GM12878 (cell line): ENCODE results near the gene RALGAPA2. TPM values are rescaled to one million over a fixed set of nuclear protein-coding genes. Genes with fewer than 3 reads are reported as not detected.

Experiments used
- ATAC-seq: fragments of 200-7000 bp; cut with Tn5 transposase; 3 replicates; pipeline ENCODE4 v1.9.1; 2020; ENCODE audit warnings: mild to moderate bottlenecking, moderate library complexity
- BruUV-seq: library from RNA; stranded (reverse); fragments of 400-500 nt; replicated peaks from 2 replicates; lab custom pipeline; 2021; lab: Mats Ljungman, UMichigan
- CTCF ChIA-PET: fragments of 300-600 bp; sonication (Branson Sonifier 250); formaldehyde crosslinking; extraction: SDS; loops from one replicate; lab custom pipeline; 2021; ENCODE audit warnings: inconsistent platforms; lab: Yijun Ruan, JAX
- POLR2A ChIA-PET: fragments of 350-600 bp; formaldehyde crosslinking; extraction: SDS; loops from one replicate; lab custom pipeline; 2021; ENCODE audit warnings: inconsistent platforms; lab: Charles Lee
- RAD21 ChIA-PET: fragments of 300-600 bp; sonication (Branson Sonifier 250); formaldehyde crosslinking; loops from one replicate; lab custom pipeline; 2023; ENCODE audit warnings: antibody characterized with exemption; ENCODE audit not compliant: unreplicated experiment; lab: Charles Lee
- SMC1A ChIA-PET: fragments of 300-600 bp; sonication (Branson Sonifier 250); formaldehyde crosslinking; loops from one replicate; lab custom pipeline; 2023; ENCODE audit not compliant: unreplicated experiment, uncharacterized antibody; lab: Charles Lee
- DNase-seq: peaks from one replicate; pipeline ENCODE4 v3.0.0-alpha.2; 2011; ENCODE audit warnings: low read depth, low spot score
- FAIRE-seq: peaks from 3 replicates; lab custom pipeline; 2011; peaks lifted over from hg19 to GRCh38; lab: Jason Lieb, UNC
- H2AFZ ChIP-seq: 2 replicates; pipeline ENCODE4 v1.6.0; 2011; ENCODE audit warnings: low read depth, low read length, control low read depth; ENCODE audit not compliant: control insufficient read depth
- H3K27ac ChIP-seq: 2 replicates; pipeline ENCODE4 v1.5.1; 2011; ENCODE audit warnings: control low read depth; ENCODE audit not compliant: control insufficient read depth, insufficient read depth
- H3K27me3 ChIP-seq, 2 experiments: replicated peaks in 1 of 2; 2 replicates each; pipeline versions ENCODE4 v1.6.0 to v1.6.1; 2011; ENCODE audit warnings: low read length in 1 of 2; ENCODE audit not compliant: control insufficient read depth in 2 of 2, insufficient read depth in 2 of 2
- H3K36me3 ChIP-seq, 2 experiments: 2 replicates each; pipeline ENCODE4 v1.5.1; 2011; ENCODE audit warnings: low read length in 1 of 2; ENCODE audit not compliant: control insufficient read depth in 2 of 2, insufficient read depth in 2 of 2
- H3K4me1 ChIP-seq: 2 replicates; pipeline ENCODE4 v1.6.1; 2011; ENCODE audit warnings: mild to moderate bottlenecking, low read length, moderate library complexity, mixed read lengths; ENCODE audit not compliant: control insufficient read depth, insufficient read depth
- H3K4me2 ChIP-seq: 2 replicates; pipeline ENCODE4 v1.6.0; 2011; ENCODE audit warnings: control low read depth; ENCODE audit not compliant: control insufficient read depth, insufficient read depth
- H3K4me3 ChIP-seq: fragments of 200-600 bp; sonication (generic); 2 replicates; pipeline ENCODE4 v1.5.1; 2016
- H3K79me2 ChIP-seq: 2 replicates; pipeline ENCODE4 v1.6.0; 2011; ENCODE audit warnings: low read length; ENCODE audit not compliant: control insufficient read depth, insufficient read depth
- H3K9ac ChIP-seq: 2 replicates; pipeline ENCODE4 v1.8.0; 2011; ENCODE audit warnings: low read length, control low read depth, mixed read lengths; ENCODE audit not compliant: control insufficient read depth, insufficient read depth
- H3K9me3 ChIP-seq: replicated peaks from 3 replicates; pipeline ENCODE4 v1.5.1; 2011; ENCODE audit warnings: mild to moderate bottlenecking, low read length; ENCODE audit not compliant: control insufficient read depth, insufficient read depth
- H4K20me1 ChIP-seq: 2 replicates; pipeline ENCODE4 v1.6.0; 2011; ENCODE audit not compliant: control insufficient read depth, insufficient read depth
- BCL11A ChIP-seq: IDR thresholded peaks from 2 replicates; pipeline ENCODE4 v1.6.1; 2011; ENCODE audit warnings: low read depth, low read length
- ESRRA ChIP-seq: IDR thresholded peaks from 2 replicates; pipeline ENCODE4 v1.6.1; 2012; ENCODE audit warnings: mild to moderate bottlenecking, low read length, improper control_type of control experiment
- KDM1A ChIP-seq: fragments of 200-600 bp; sonication (generic); IDR thresholded peaks from 2 replicates; pipeline ENCODE4 v1.6.1; 2016; ENCODE audit warnings: borderline replicate concordance
- NR2F1 ChIP-seq: fragments of 450-650 bp; conservative IDR thresholded peaks from 2 replicates; pipeline ENCODE4 v1.6.1; 2017; ENCODE audit warnings: mild to moderate bottlenecking
- POLR2A ChIP-seq: IDR thresholded peaks from 2 replicates; pipeline ENCODE4 v1.6.1; 2011; ENCODE audit warnings: low read depth, mild to moderate bottlenecking, low read length
- RAD51 ChIP-seq: fragments of 450-650 bp; IDR thresholded peaks from 2 replicates; pipeline ENCODE4 v1.6.1; 2016; ENCODE audit warnings: moderate library complexity, mild to moderate bottlenecking, inconsistent platforms
- RCOR1 ChIP-seq: conservative IDR thresholded peaks from 2 replicates; pipeline ENCODE4 v1.6.1; 2012; ENCODE audit warnings: low read depth, low read length, improper control_type of control experiment
- SREBF2 ChIP-seq: IDR thresholded peaks from 2 replicates; pipeline ENCODE4 v1.6.1; 2012; ENCODE audit warnings: mild to moderate bottlenecking, low read length
- STAT3 ChIP-seq: IDR thresholded peaks from 2 replicates; pipeline ENCODE4 v1.6.1; 2011; ENCODE audit warnings: low read depth, low read length, improper control_type of control experiment
- TCF12 ChIP-seq: IDR thresholded peaks from 2 replicates; pipeline ENCODE4 v1.6.1; 2011; ENCODE audit warnings: low read depth, mild to moderate bottlenecking, low read length
- ZNF217 ChIP-seq: fragments of 450-650 bp; IDR thresholded peaks from 2 replicates; pipeline ENCODE4 v1.6.1; 2017; ENCODE audit warnings: antibody characterized with exemption, mild to moderate bottlenecking
- WGBS: methylation state at CpG from one replicate; pipeline ENCODE4 v1.1.6; 2016; ENCODE audit warnings: low lambda C conversion rate; ENCODE audit not compliant: insufficient replicate concordance, insufficient coverage; ENCODE audit errors: missing lambda C conversion rate; 5-methylcytosine and 5-hydroxymethylcytosine counted together
- in situ Hi-C: fragments of 300-500 bp; cut with MboI; formaldehyde crosslinking; loops from 9 replicates; pipeline ENCODE4 v1.14.3; 2018; ENCODE audit warnings: mixed read lengths
- intact Hi-C: fragments of 100-400 bp; cut with micrococcal nuclease; formaldehyde crosslinking; loops from one replicate; pipeline ENCODE4 v1.14.2; 2022; ENCODE audit not compliant: unreplicated experiment
- polyA plus RNA-seq, 11 experiments: library from polyadenylated mRNA; depleted of rRNA in 4 of 11; unstranded in 6 of 11; stranded (reverse) in 5 of 11; fragments of >200 nt; fragmentation: Nextera tagmentation in 4 of 11; fragmentation: Illumina TruSeq in 1 of 11; extraction: Ambion mirVana in 4 of 11; extraction: Trizol in 1 of 11; gene quantifications; 1 replicate in 1 of 11; 2 replicates in 10 of 11; pipeline versions ENCODE4 v1.2.1 to v1.2.3, GENCODE V29; 2011 to 2016; ENCODE audit warnings: inconsistent platforms in 2 of 11, missing spikeins in 2 of 11, low read depth in 1 of 11
- total RNA-seq, 4 experiments: library from RNA; depleted of rRNA in 3 of 4; stranded (reverse); fragments of >200 nt in 3 of 4; fragmentation: Illumina TruSeq in 1 of 4; extraction: Trizol in 1 of 4; gene quantifications; 2 replicates each; pipeline versions ENCODE4 v1.2.1 to v1.2.3, GENCODE V29; 2013 to 2021
- TF ChIP-seq, protein P1 (sequence below): fragments of 450-650 bp; formaldehyde crosslinking; IDR thresholded peaks from 2 replicates; pipeline ENCODE4 v1.5.0; 2022; ENCODE audit warnings: mild to moderate bottlenecking, missing genetic modification characterization
- TF ChIP-seq, protein P2 (sequence below): fragments of 450-650 bp; IDR thresholded peaks from 2 replicates; pipeline ENCODE4 v1.6.1; 2017; ENCODE audit warnings: mild to moderate bottlenecking
- TF ChIP-seq, protein P3 (sequence below): fragments of 450-650 bp; IDR thresholded peaks from 2 replicates; pipeline ENCODE4 v1.6.1; 2018; ENCODE audit warnings: mild to moderate bottlenecking, low read depth, moderate library complexity; ENCODE audit not compliant: partially characterized antibody

The RALGAPA2 gene
- total and polyA plus RNA-seq, 10 of the 15 experiments (the other 5 are each of a cell fraction or from before 2014, with no cell fraction given), result 2.9 to 29.4 (median 19.6) TPM

DNA sequence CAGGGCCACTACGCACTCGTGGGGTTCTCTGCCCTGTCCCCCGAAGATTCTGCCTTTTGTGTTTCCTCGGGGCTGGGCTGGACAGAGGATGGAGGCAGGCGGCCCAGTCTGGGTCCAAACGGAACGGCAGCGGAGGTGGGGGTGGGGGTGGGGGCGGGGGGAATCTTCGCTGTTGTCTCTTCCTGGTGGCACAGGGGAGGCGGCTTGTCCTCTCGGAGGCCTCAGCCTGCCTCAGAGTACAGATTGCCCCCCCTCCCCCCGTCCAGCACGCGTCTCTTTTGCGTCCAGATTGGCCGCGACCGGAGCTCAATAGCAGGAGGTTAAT, 345.9 kb downstream of the RALGAPA2 start (continued):
- TF ChIP-seq STAT3 (no peak), KDM1A (no peak), SREBF2 (no peak), NR2F1 (no peak), POLR2A (no peak)
- TF ChIP-seq, protein P1, sequence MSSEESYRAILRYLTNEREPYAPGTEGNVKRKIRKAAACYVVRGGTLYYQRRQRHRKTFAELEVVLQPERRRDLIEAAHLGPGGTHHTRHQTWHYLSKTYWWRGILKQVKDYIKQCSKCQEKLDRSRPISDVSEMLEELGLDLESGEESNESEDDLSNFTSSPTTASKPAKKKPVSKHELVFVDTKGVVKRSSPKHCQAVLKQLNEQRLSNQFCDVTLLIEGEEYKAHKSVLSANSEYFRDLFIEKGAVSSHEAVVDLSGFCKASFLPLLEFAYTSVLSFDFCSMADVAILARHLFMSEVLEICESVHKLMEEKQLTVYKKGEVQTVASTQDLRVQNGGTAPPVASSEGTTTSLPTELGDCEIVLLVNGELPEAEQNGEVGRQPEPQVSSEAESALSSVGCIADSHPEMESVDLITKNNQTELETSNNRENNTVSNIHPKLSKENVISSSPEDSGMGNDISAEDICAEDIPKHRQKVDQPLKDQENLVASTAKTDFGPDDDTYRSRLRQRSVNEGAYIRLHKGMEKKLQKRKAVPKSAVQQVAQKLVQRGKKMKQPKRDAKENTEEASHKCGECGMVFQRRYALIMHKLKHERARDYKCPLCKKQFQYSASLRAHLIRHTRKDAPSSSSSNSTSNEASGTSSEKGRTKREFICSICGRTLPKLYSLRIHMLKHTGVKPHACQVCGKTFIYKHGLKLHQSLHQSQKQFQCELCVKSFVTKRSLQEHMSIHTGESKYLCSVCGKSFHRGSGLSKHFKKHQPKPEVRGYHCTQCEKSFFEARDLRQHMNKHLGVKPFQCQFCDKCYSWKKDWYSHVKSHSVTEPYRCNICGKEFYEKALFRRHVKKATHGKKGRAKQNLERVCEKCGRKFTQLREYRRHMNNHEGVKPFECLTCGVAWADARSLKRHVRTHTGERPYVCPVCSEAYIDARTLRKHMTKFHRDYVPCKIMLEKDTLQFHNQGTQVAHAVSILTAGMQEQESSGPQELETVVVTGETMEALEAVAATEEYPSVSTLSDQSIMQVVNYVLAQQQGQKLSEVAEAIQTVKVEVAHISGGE (CRISPR knock-in tag), result no peak

DNA sequence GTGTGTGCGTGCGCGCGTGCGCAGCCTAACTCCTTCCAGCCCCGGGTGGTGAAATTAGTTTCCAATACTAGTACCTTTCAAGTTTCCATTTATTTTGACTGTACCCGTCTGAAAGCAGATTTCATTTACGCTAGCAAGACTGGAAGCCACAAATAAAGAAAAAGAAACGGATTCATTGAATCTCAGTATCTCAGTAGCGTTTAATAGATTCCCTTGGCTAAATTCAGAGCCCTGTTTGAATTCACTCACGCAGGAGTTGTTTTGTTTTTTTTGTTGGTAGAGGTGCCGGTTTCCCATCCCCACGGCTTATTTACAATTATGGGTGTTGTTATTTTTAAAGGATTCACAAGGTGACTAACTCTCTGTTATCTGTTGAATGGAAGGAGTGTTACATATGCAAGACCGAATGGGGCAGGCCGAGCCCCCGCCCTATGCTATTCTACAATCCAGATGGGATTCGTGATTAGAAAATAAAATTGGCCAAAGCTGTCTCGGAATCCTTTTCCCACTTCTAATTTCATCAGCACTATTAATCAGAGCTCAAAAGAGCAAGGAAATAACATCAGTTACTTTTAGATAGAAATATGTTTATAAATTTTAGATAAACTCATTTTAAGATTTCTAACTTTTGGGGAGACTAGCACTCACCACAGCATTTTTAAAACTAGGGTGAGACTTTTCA, 346.8 kb downstream of the RALGAPA2 start:
- SMC1A ChIA-PET, result no interaction called here
- CTCF ChIA-PET, result no interaction called here
- peaks cover 24 to 44% of the 10 kb centered on the region in 2 experiments for H3K27me3 ChIP-seq
- TF ChIP-seq BCL11A (no peak), STAT3 (no peak), ESRRA (no peak), TCF12 (no peak), RAD51 (no peak), RCOR1 (no peak), ZNF217 (no peak)
- TF ChIP-seq, protein P2, sequence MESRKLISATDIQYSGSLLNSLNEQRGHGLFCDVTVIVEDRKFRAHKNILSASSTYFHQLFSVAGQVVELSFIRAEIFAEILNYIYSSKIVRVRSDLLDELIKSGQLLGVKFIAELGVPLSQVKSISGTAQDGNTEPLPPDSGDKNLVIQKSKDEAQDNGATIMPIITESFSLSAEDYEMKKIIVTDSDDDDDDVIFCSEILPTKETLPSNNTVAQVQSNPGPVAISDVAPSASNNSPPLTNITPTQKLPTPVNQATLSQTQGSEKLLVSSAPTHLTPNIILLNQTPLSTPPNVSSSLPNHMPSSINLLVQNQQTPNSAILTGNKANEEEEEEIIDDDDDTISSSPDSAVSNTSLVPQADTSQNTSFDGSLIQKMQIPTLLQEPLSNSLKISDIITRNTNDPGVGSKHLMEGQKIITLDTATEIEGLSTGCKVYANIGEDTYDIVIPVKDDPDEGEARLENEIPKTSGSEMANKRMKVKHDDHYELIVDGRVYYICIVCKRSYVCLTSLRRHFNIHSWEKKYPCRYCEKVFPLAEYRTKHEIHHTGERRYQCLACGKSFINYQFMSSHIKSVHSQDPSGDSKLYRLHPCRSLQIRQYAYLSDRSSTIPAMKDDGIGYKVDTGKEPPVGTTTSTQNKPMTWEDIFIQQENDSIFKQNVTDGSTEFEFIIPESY, result no peak
- TF ChIP-seq, protein P3, sequence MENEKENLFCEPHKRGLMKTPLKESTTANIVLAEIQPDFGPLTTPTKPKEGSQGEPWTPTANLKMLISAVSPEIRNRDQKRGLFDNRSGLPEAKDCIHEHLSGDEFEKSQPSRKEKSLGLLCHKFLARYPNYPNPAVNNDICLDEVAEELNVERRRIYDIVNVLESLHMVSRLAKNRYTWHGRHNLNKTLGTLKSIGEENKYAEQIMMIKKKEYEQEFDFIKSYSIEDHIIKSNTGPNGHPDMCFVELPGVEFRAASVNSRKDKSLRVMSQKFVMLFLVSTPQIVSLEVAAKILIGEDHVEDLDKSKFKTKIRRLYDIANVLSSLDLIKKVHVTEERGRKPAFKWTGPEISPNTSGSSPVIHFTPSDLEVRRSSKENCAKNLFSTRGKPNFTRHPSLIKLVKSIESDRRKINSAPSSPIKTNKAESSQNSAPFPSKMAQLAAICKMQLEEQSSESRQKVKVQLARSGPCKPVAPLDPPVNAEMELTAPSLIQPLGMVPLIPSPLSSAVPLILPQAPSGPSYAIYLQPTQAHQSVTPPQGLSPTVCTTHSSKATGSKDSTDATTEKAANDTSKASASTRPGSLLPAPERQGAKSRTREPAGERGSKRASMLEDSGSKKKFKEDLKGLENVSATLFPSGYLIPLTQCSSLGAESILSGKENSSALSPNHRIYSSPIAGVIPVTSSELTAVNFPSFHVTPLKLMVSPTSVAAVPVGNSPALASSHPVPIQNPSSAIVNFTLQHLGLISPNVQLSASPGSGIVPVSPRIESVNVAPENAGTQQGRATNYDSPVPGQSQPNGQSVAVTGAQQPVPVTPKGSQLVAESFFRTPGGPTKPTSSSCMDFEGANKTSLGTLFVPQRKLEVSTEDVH, result no peak

More for the DNA sequence above, 346.8 kb downstream of the RALGAPA2 start:
- ChIA-PET POLR2A (no interaction called here), RAD21 (no interaction called here)
- Histone ChIP-seq H2AFZ (no peak overlapping the region), H3K36me3 (no peaks in the 10 kb centered on the region), H3K79me2 (no peaks in the 10 kb centered on the region), H4K20me1 (no peaks in the 10 kb centered on the region), H3K9ac (no peak overlapping the region), H3K9me3 (no peaks in the 10 kb centered on the region), H3K4me3 (no peak overlapping the region), H3K4me1 (no peaks in the 10 kb centered on the region), H3K27ac (no peak overlapping the region), H3K4me2 (no peak overlapping the region)
- WGBS, result 14% methylated on average over 18 of the region's 18 CpGs
- BruUV-seq, result no TSS peak
- no peak for DNase-seq
- FAIRE-seq, result no peak
- in situ Hi-C loops (no loop called here), intact Hi-C loops (loop anchor here (10.0 kb wide), 2 partner anchors 119 to 281 kb away; no protein-coding TSS in a partner anchor)
- no peak for ATAC-seq
